Stimulated activated CD4-positive, alpha-beta T cell treated with anti-CD3 and anti-CD28 coated beads, Interleukin-15, amount 100 ng/mL, for 24 hours (primary cell): ENCODE data around the gene AKAP1.

Experiments
- DNase-seq: peaks from one replicate; pipeline ENCODE4 v3.0.0-alpha.2; 2020

AKAP1 gene

GRCh38 chr17:57084802-57085447 lies at the start of gene AKAP1:
Gene AKAP1 (plus strand): TSS chr17:57085246. CDS start chr17:57105465, 20,219 bp downstream.
- peak; percentile 95 for DNase-seq

GRCh38 chr17:57035971-57036481 lies 49.0 kb upstream of the AKAP1 start:
- DNase-seq: no peak

- DNase-seq: no peak
These were observed 47.6 kb upstream of the AKAP1 start for GRCh38 chr17:57037411-57037810.

DNA sequence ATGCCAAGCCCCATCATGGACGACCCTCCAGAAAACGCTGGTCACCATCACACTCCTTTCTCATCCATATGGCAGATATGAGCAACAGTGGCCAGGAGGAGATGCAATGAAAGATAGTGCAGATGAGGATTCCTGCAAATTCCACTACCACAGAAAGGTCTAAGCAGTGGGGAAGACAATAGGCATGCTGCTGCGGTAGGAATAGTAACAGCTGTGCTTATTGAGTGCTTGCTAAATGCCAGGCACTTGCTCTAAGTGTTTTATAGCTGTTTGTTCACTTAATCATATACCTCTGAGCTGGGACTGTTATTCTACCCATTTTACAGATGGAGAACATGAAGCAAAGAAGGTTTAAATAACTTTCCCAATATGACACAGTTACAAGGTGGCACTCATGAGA lies 46.6 kb upstream of the AKAP1 start:
- no peak for DNase-seq

DNA sequence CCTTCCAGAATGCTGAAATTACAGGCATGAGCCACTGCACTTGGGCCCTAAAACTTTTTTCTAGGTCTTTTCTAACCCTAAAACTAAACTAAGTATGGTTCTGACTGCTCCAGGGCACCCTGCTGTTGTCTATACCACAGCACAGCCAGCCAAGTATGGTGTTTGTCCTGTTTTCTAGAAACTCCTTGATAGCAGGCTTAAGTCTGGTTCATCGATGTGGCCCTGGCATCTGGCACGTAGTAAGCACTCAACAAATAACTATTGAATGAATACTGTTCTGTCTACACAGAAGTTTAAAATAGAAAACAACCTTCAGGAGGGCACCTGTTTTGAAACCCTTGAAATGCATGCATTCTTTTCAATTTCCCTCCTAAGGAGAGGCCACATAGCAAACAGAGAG lies 44.5 kb upstream of the AKAP1 start:
- DNase-seq: no peak

DNA sequence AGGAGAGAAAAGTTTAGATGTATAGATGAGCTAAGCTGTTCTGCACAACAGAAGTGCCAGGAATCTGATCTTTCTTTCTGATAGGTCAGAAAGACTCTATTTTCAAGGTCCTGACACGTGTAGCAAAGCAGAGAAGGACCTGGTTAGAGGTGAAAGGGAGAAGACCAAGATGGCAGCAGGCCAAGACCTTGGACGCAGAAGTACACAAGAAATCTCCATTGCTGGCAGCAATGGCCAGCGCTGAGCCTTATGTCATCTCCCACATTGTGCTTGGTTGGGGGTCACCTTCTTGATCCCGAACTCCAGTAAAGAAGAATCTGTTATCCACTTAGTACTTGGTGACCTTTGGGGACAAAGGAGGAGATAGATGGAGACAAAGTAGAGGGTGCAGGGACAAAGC lies 41.8 kb upstream of the AKAP1 start:
- DNase-seq: no peak

- DNase-seq: peak; percentile 4
These were observed 39.8 kb upstream of the AKAP1 start for GRCh38 chr17:57044976-57045867.

DNA sequence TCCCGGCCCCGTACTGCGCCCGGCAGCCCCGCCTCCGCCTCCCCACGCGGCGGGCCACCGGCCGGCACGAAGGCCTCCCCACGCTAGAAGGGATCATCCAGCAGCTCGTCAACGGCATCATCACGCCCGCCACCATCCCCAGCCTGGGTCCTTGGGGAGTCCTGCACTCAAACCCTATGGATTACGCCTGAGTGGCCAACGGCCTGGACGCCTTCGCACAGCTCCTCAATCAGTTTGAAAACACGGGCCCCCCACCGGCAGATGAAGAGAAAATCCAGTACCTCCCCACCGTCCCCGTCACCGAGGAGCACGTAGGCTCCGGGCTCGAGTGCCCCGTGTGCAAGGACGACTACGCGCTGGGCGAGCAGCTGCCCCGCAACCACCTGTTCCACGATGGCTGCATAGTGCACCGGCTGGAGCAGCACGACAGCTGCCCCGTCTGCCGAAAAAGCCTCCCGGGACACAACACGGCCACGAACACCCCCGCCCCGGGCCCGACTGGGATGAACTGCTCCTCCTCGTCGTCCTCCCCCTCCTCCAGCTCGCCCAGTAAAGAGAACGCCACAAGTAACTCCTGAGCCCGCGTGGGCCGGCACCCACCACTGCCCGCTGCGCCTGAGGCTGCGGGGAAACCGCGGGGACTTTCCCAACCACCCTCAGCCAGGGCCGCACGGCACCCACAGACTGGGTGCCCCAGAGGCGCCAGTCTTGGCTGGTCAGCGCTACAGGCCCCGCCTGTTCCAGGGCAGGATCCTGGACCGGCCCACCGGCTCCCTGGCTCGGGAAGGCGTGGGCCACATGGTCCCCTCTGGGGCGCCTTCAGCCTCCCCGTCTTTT lies 39.0 kb upstream of the AKAP1 start:
- DNase-seq: peak; percentile 37

DNA sequence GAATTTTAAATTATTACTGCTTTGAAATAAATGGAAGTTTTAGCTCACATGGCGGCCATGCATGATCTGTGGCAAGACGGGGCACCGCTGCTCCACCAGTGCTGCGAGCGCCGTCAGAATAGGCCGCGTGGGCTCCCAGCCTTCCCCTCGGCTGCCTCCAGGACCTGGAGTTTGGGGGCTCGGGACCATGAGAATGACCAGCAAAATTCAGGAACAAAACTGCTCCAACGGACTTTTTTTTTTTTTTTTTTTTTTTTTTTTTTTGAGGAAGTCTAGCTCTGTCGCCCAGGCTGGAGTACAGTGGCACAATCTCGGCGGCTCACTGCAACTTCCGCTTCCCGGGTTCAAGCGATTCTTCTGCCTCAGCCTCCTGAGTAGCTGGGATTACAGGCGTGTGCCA lies 38.3 kb upstream of the AKAP1 start:
- DNase-seq: no peak

DNA sequence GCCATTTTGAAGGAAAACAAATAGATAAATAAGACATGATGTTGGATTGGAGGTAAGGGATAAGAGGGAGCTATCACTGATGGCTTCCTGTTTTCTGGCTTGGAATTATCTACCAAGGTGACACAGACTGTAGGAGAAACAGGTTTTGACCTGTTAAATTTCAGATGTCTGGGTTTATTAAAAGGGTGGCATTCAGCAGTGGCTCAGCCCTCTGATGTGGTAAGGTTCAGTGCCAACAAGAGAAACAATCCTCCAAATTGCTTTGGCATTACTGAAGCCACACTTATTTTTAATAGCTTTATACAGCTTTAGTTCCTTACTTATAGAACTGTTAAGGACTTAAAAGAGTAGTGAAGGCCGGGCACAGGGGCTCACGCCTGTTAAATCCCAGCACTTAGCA lies 37.0 kb upstream of the AKAP1 start:
- no peak for DNase-seq

- no peak for DNase-seq
These were observed 34.7 kb upstream of the AKAP1 start for GRCh38 chr17:57050306-57050705.

GRCh38 chr17:57051886-57052361 lies 33.1 kb upstream of the AKAP1 start:
- no peak for DNase-seq

GRCh38 chr17:57062865-57063264 lies 22.2 kb upstream of the AKAP1 start:
- DNase-seq: no peak

DNA sequence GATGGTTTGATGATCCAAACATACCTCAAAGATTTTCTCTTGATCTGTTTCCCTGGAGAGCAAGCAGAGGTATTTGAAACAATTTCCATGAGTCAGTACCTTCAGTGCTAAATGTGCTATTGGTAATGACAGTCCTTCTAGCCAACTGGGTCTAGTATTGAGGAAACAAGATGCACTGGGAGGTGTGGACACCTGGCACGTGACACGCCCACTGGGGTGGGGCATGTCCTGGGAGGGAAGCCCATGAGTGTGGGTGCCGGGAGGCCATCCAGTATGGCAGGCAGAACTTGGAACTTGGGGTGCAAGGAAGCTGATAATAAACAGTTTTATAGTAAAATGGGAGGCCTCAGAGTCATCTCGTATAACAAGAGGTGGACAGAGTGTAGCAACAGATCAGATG lies 17.9 kb upstream of the AKAP1 start:
- no peak for DNase-seq

GRCh38 chr17:57067781-57068180 lies 17.3 kb upstream of the AKAP1 start:
- no peak for DNase-seq

- DNase-seq: peak; percentile 6
These were observed 16.8 kb upstream of the AKAP1 start for GRCh38 chr17:57068222-57068658.

- DNase-seq: no peak
These were observed 16.3 kb upstream of the AKAP1 start for GRCh38 chr17:57068707-57069106.

- no peak for DNase-seq
These were observed 12.8 kb upstream of the AKAP1 start for GRCh38 chr17:57071991-57072944.

DNA sequence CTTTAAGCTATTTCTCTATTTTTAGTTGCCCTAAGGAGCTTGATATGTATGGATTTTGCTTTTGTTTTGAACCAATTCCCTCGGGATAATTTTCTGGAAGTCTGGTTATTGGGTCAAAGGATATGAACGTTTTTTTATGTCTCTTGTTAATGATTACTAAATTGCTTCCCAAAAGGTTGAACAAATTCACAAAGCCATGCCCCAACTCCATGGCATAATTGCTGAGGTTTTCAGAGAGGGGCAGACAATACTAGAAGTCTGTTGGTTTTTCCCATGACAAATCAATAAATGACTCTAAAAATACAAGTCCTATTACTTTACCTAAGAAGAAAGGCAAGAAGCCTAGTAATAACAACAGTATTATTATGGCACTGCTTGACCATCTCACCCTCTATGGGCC lies 11.4 kb upstream of the AKAP1 start:
- DNase-seq: no peak

DNA sequence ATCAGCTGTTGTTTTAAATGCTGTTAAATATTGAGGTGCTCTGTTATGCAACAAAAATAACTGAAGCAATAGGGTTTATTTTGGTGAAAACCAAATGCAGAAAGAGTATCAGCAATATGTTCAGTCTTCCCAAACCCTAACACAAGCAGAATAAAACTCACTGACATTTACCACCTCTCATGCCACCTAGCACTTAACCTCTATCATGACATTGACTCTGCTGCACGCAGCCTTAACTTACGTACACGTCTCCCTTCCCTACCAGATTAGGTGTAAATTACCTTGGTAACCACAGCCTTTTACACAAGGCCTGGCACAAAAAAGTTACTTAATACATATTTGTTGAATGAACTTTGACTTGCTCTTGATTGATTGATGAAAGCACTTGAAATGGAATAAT lies 9.9 kb upstream of the AKAP1 start:
- no peak for DNase-seq

DNA sequence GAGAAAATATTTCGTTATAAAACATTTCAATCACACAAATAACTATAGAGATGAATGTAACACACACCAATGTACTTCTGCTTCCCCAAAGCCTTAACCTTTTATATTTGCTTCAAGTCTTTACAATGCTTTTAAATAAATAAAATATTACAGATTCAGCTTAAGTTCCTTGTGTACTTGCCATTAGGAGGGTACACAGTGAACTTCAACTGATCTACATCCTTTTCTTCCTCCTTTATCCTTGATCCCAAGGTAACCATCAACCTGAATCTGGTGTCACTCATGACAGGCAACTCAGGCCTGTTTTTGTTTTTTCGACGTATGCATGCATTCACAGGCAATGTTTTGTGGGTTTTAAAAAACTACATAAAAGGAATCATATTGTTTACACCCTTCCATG lies 9.3 kb upstream of the AKAP1 start:
- no peak for DNase-seq

DNA sequence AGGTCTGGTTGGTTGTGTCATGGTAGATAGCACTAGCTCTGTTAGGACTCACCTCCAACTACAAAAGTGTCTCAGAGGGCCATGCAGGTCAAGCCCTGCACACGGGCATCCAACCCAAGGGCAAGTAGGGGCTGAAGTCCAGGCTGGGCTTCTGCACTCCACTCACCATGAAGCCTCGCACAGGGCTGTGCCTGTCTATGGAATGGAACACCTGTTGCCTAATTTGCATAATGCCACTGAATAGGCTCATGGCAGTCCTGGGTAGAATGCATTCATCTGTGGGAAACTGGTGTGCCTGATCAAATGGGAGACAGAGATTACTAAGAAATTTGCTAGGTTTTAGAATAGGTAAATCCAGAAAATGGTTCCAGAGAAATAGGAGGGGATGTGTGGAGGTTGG lies 8.0 kb upstream of the AKAP1 start:
- no peak for DNase-seq
